ENCODE results near the gene TPSAB1. TPM values are rescaled to one million over a fixed set of nuclear protein-coding genes. Genes with fewer than 3 reads are reported as not detected.

TPSAB1 gene
- total and polyA plus RNA-seq, 10 of the 15 experiments (the other 5 are each of a cell fraction or from before 2014, with no cell fraction given): 0.06 TPM; not detected in 9

GRCh38 chr16:1277151-1277598, 36.7 kb downstream of the TPSAB1 start (continued):
- TF ChIP-seq RUNX3 (IDR thresholded peaks at IDR 0.05; ENCODE audit: low read length): no peak
- TF ChIP-seq BACH1 (IDR thresholded peaks at IDR 0.05; ENCODE audit: borderline replicate concordance): no peak
- no peak for TF ChIP-seq PAX5 (IDR thresholded peaks at IDR 0.05; ENCODE audit: borderline replicate concordance, low read depth, low read length)
- no peak for TF ChIP-seq IRF5 (IDR thresholded peaks at IDR 0.05; ENCODE audit: borderline replicate concordance)
- no peak for TF ChIP-seq MTA2 (IDR thresholded peaks at IDR 0.05; ENCODE audit: low read depth)
- TF ChIP-seq ZNF384 (IDR thresholded peaks at IDR 0.05; ENCODE audit: borderline replicate concordance, low read depth, low read length): no peak
- TF ChIP-seq YBX1 (IDR thresholded peaks at IDR 0.05): no peak
- TF ChIP-seq NR2C2 (IDR thresholded peaks at IDR 0.05; ENCODE audit: borderline replicate concordance, control insufficient read depth, insufficient read length, low read depth): no peak
- TF ChIP-seq FOXM1 (IDR thresholded peaks at IDR 0.05; ENCODE audit: low read depth, low read length): no peak

- no peak for FAIRE-seq
- Histone ChIP-seq H3K79me2 (ENCODE audit: control insufficient read depth, insufficient read depth, low read length) (no peaks in the 10 kb centered on the region), H3K27me3 (replicated peaks in 1 of 2; ENCODE audit: control insufficient read depth in 2 of 2, insufficient read depth in 2 of 2, low read length in 1 of 2) (no peaks in the 10 kb centered on the region; a peak in 1 of 4 replicates), H4K20me1 (ENCODE audit: control insufficient read depth, insufficient read depth) (no peaks in the 10 kb centered on the region), H2AFZ (ENCODE audit: control insufficient read depth, low read depth, low read length) (no peak overlapping the region), H3K9me3 (replicated peaks; ENCODE audit: control insufficient read depth, insufficient read depth, low read length) (no peaks in the 10 kb centered on the region), H3K4me1 (ENCODE audit: control insufficient read depth, insufficient read depth, low read length) (no peaks in the 10 kb centered on the region), H3K9ac (ENCODE audit: control insufficient read depth, insufficient read depth, low read length) (no peak overlapping the region), H3K36me3 (ENCODE audit: control insufficient read depth in 2 of 2, insufficient read depth in 2 of 2, low read length in 1 of 2) (no peaks in the 10 kb centered on the region), H3K4me2 (ENCODE audit: control insufficient read depth, insufficient read depth) (no peak overlapping the region), H3K4me3 (no peak overlapping the region), H3K27ac (ENCODE audit: control insufficient read depth, insufficient read depth) (no peak overlapping the region)
- SMC1A ChIA-PET (ENCODE audit: uncharacterized antibody, unreplicated experiment): no interaction called here
- no peak for DNase-seq (ENCODE audit: low read depth, low spot score)
- CTCF ChIA-PET: no interaction called here
- in situ Hi-C loops (cut with MboI) (no loop called here), intact Hi-C loops (cut with micrococcal nuclease; ENCODE audit: unreplicated experiment) (no loop called here)
- no peak for ATAC-seq
- 42% methylated on average over 18 of the region's 21 CpGs for WGBS (ENCODE audit: insufficient coverage, insufficient replicate concordance, low lambda C conversion rate, missing lambda C conversion rate)
- RAD21 ChIA-PET (ENCODE audit: unreplicated experiment): no interaction called here
- no peak for TF ChIP-seq STAT1 (conservative IDR thresholded peaks at IDR 0.05)
- TF ChIP-seq SUZ12 (IDR thresholded peaks at IDR 0.05; ENCODE audit: unreplicated experiment): no peak
- no peak for TF ChIP-seq YY1 (IDR thresholded peaks at IDR 0.05; ENCODE audit: low read depth, low read length)
- TF ChIP-seq ZBTB11 (CRISPR knock-in tag; IDR thresholded peaks at IDR 0.05): no peak
- TF ChIP-seq CHD2 (IDR thresholded peaks at IDR 0.05; ENCODE audit: borderline replicate concordance, low read depth, low read length): no peak
- no peak for TF ChIP-seq PML (IDR thresholded peaks at IDR 0.05; ENCODE audit: low read length)
- no peak for TF ChIP-seq CEBPZ (IDR thresholded peaks at IDR 0.05; ENCODE audit: low read depth, low read length)
- BruUV-seq (replicated peaks): no TSS peak
- POLR2A ChIA-PET: no interaction called here
These were observed 37.2 kb downstream of the TPSAB1 start for GRCh38 chr16:1277617-1278282.

Data from GM12878 (cell line).